AG04450 (cell line): ENCODE data around the gene CDK6. TPM values are rescaled to one million over a fixed set of nuclear protein-coding genes. Genes with fewer than 3 reads are reported as not detected.

Experiments used
- CTCF ChIA-PET: fragments of 300-600, 350-600 bp; formaldehyde crosslinking; extraction: SDS; loops from one replicate; lab custom pipeline; 2022; ENCODE audit warnings: antibody characterized with exemption, inconsistent platforms; lab: Charles Lee
- POLR2A ChIA-PET: fragments of 350-600 bp; formaldehyde crosslinking; extraction: SDS; loops from one replicate; lab custom pipeline; 2021; ENCODE audit warnings: antibody characterized with exemption, inconsistent platforms; lab: Yijun Ruan, JAX
- DNase-seq: peaks from one replicate; pipeline ENCODE4 v3.0.0-alpha.2; 2011; ENCODE audit warnings: low read depth, low spot score
- H3K27ac ChIP-seq: one replicate; pipeline ENCODE4 v1.5.1; 2012; ENCODE audit warnings: low read depth, low read length, control low read depth
- H3K27me3 ChIP-seq: one replicate; pipeline ENCODE4 v1.6.0; 2012; ENCODE audit warnings: low read length; ENCODE audit not compliant: control insufficient read depth, insufficient read depth
- H3K4me3 ChIP-seq: 2 replicates; pipeline ENCODE4 v1.5.1; 2011; ENCODE audit warnings: mild to moderate bottlenecking, low read depth, low read length, control low read depth
- H3K9me3 ChIP-seq: 2 replicates; pipeline ENCODE4 v1.5.1; 2012; ENCODE audit warnings: low read length; ENCODE audit not compliant: control insufficient read depth, insufficient read depth
- polyA plus RNA-seq: library from polyadenylated mRNA; depleted of rRNA; stranded (reverse); fragments of >200 nt; gene quantifications from 2 replicates; pipeline ENCODE4 v1.2.3, GENCODE V29; 2011
- TF ChIP-seq, protein P1 (sequence below): IDR thresholded peaks from 2 replicates; pipeline ENCODE4 v1.5.1; 2011; ENCODE audit warnings: low read depth, low read length, control low read depth, inconsistent platforms

CDK6 gene
- polyA plus RNA-seq, 1 experiment = 40.6 TPM

- no peaks in the 10 kb centered on the region for H3K27me3 ChIP-seq
- TF ChIP-seq, protein P1, sequence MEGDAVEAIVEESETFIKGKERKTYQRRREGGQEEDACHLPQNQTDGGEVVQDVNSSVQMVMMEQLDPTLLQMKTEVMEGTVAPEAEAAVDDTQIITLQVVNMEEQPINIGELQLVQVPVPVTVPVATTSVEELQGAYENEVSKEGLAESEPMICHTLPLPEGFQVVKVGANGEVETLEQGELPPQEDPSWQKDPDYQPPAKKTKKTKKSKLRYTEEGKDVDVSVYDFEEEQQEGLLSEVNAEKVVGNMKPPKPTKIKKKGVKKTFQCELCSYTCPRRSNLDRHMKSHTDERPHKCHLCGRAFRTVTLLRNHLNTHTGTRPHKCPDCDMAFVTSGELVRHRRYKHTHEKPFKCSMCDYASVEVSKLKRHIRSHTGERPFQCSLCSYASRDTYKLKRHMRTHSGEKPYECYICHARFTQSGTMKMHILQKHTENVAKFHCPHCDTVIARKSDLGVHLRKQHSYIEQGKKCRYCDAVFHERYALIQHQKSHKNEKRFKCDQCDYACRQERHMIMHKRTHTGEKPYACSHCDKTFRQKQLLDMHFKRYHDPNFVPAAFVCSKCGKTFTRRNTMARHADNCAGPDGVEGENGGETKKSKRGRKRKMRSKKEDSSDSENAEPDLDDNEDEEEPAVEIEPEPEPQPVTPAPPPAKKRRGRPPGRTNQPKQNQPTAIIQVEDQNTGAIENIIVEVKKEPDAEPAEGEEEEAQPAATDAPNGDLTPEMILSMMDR = no peak
- POLR2A ChIA-PET = no interaction called here
- no peak for DNase-seq
- CTCF ChIA-PET = no interaction called here
- H3K4me3 ChIP-seq = no peak overlapping the region
- no peak overlapping the region for H3K27ac ChIP-seq
- H3K9me3 ChIP-seq = no peaks in the 10 kb centered on the region
Measured at GRCh38 chr7:92623544-92623943, 212.8 kb downstream of the CDK6 start.

DNA sequence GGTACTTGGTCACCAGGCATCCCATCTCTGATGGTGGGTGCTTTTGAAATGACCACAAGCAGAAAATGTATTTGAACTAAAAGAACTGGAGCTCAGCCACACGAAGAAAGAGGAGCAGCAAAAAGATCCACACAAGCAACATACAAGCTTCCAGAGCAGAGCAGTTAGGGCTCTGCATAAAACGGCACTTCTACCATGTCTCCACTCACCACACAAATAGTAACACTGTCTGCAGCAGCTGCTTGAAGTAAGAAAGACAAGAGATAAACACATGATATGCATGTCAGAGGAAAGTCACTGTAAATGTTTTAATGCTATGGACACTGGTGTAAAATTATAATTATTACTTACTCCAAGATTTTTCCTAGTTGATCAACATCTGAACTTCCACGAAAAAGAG is 213.7 kb downstream of the CDK6 start:
- TF ChIP-seq, protein P1 = no peak
- no peaks in the 10 kb centered on the region for H3K9me3 ChIP-seq
- POLR2A ChIA-PET = no interaction called here
- CTCF ChIA-PET = interaction anchor here (0.5 to 3.9 kb wide), 3 partner anchors 9 to 210 kb away, joined by 3 to 25 read pairs (median 4); no protein-coding TSS in a partner anchor
- H3K4me3 ChIP-seq = no peak overlapping the region
- no peak for DNase-seq
- H3K27me3 ChIP-seq = no peaks in the 10 kb centered on the region
- no peak overlapping the region for H3K27ac ChIP-seq

DNA sequence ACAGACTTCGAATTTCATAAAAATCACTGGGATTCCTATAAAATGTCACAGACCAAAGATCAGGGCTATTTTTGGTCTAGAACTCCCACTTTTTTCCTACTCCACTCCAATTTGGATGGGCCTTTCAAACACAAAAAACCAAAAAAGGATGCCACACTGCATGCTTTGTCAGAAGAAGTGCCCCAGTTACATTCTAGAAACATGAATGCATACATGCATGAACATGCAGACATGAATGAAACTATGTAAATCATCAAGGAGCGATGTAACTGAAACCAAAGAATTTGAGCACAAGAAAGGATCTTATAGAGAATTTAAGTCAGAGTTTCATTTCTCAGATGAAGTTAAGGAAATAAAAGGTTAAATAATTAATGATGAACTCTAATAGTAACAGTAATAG is 214.3 kb downstream of the CDK6 start:
- Histone ChIP-seq H3K4me3 (no peak overlapping the region), H3K9me3 (no peaks in the 10 kb centered on the region), H3K27ac (no peak overlapping the region), H3K27me3 (no peaks in the 10 kb centered on the region)
- DNase-seq = no peak
- CTCF ChIA-PET = interaction anchor here (0.5 to 3.9 kb wide), 7 partner anchors 10 to 212 kb away, joined by 3 to 25 read pairs (median 5); no protein-coding TSS in a partner anchor
- TF ChIP-seq, protein P1 = no peak
- POLR2A ChIA-PET = interaction anchor here (0.6 to 1.5 kb wide), 2 partner anchors 162 to 211 kb away, joined by 3 to 4 read pairs; no protein-coding TSS in a partner anchor

- TF ChIP-seq, protein P1 = no peak
- H3K27me3 ChIP-seq = no peaks in the 10 kb centered on the region
- no peak for DNase-seq
- CTCF ChIA-PET = interaction anchor here (0.5 to 3.9 kb wide), 17 partner anchors 9 to 436 kb away, joined by 3 to 25 read pairs (median 5); partner anchors contain the start of gene RBM48
- H3K9me3 ChIP-seq = no peaks in the 10 kb centered on the region
- no peak overlapping the region for H3K27ac ChIP-seq
- no peak overlapping the region for H3K4me3 ChIP-seq
- POLR2A ChIA-PET = interaction anchor here (0.6 to 1.5 kb wide), 2 partner anchors 162 to 211 kb away, joined by 3 to 4 read pairs; no protein-coding TSS in a partner anchor
Measured at GRCh38 chr7:92621561-92622023, 214.8 kb downstream of the CDK6 start.

DNA sequence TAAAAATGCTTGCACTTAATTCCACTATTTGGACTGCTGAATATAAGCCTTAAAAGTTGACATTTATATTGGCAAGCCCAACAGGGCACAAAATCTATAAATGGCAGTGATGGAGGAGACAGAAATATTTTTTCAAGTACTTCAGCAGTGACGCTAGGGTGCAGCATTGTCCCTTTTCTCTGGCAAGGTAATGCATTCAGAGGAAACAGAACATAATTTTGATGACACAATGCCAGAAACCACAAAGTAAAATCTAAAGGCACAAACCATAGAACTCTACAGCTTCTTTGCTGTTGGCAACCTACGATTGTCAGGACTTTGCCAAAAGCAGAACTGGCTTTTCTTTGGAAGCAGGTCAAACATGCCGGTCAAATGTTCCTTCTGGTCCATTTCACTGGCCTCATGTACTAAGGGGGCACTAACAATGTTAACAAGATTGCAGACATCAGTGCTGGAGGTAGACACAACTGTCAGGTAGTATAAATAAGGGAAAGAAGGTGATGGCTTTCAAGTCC is 215.3 kb downstream of the CDK6 start:
- no peaks in the 10 kb centered on the region for H3K9me3 ChIP-seq
- DNase-seq = peak; percentile 85
- ChIA-PET POLR2A (interaction anchor here (1.5 kb wide), 1 partner anchor 212 kb away, joined by 4 read pairs; no protein-coding TSS in a partner anchor), CTCF (interaction anchor here (0.5 to 3.9 kb wide), 26 partner anchors 9 to 610 kb away, joined by 3 to 25 read pairs (median 4); partner anchors contain the start of gene RBM48)
- no peak overlapping the region for H3K4me3 ChIP-seq
- TF ChIP-seq, protein P1 = peak; percentile 77
- no peaks in the 10 kb centered on the region for H3K27me3 ChIP-seq
- H3K27ac ChIP-seq = no peak overlapping the region
